K562 (cell line): Measurements from ENCODE around the gene LRRC25. TPM values are rescaled to one million over a fixed set of nuclear protein-coding genes. Genes with fewer than 3 reads are reported as not detected.

Source experiments
- ATF1 ChIP-seq, 2 experiments: fragments of 450-650 bp in 1 of 2; IDR thresholded peaks; 2 replicates each; pipeline ENCODE4 v1.6.1; 2016; ENCODE audit warnings: missing compliant biosample characterization in 1 of 2, missing genetic modification characterization in 1 of 2
- BCOR ChIP-seq: fragments of 450-650 bp; IDR thresholded peaks from 2 replicates; pipeline ENCODE4 v1.6.1; 2016
- BRF1 ChIP-seq: IDR thresholded peaks from 3 replicates; pipeline ENCODE4 v1.6.1; 2011; ENCODE audit warnings: borderline replicate concordance, mild to moderate bottlenecking; ENCODE audit not compliant: insufficient read length; ENCODE audit errors: extremely low read depth
- C11orf30 ChIP-seq: fragments of 450-650 bp; IDR thresholded peaks from 2 replicates; pipeline ENCODE4 v1.6.1; 2016; ENCODE audit warnings: low read depth, mild to moderate bottlenecking
- CBFA2T2 ChIP-seq: fragments of 450-650 bp; conservative IDR thresholded peaks from 2 replicates; pipeline ENCODE4 v1.6.1; 2017; ENCODE audit warnings: mild to moderate bottlenecking
- CTBP1 ChIP-seq: fragments of 450-650 bp; IDR thresholded peaks from 2 replicates; pipeline ENCODE4 v1.6.1; 2016; ENCODE audit warnings: borderline replicate concordance
- ETV5 ChIP-seq: sonication (generic); formaldehyde crosslinking; IDR thresholded peaks from 2 replicates; pipeline ENCODE4 v1.4.0; 2020; ENCODE audit warnings: low read depth, mild to moderate bottlenecking, missing genetic modification reagents
- EZH2 ChIP-seq: IDR thresholded peaks from 2 replicates; pipeline ENCODE4 v1.6.1; 2012; ENCODE audit warnings: low read depth, mild to moderate bottlenecking, inconsistent platforms, low read length, borderline replicate concordance
- MTA3 ChIP-seq: fragments of 450-650 bp; formaldehyde crosslinking; IDR thresholded peaks from 2 replicates; pipeline ENCODE4 v1.6.1; 2017; ENCODE audit warnings: mild to moderate bottlenecking, borderline replicate concordance
- NCOR1 ChIP-seq: fragments of 450-650 bp; IDR thresholded peaks from 2 replicates; pipeline ENCODE4 v1.6.1; 2016; ENCODE audit warnings: mild to moderate bottlenecking, moderate library complexity
- PCBP2 ChIP-seq: fragments of 200-400 bp; formaldehyde crosslinking; IDR thresholded peaks from 2 replicates; pipeline ENCODE4 v1.6.1; 2018; ENCODE audit warnings: low read length, low read depth, mild to moderate bottlenecking, moderate library complexity; ENCODE audit not compliant: poor library complexity, severe bottlenecking
- POLR2G ChIP-seq: fragments of 200-400 bp; formaldehyde crosslinking; IDR thresholded peaks from 2 replicates; pipeline ENCODE4 v1.6.1; 2017; ENCODE audit warnings: low read depth, mild to moderate bottlenecking, antibody characterized with exemption, low read length, moderate library complexity
- RFX7 ChIP-seq: fragments of 250-450 bp; sonication (Bioruptor Pico); IDR thresholded peaks from 2 replicates; pipeline ENCODE4 v1.5.1; 2021; ENCODE audit warnings: mild to moderate bottlenecking
- SAP30 ChIP-seq: fragments of 200-600 bp; sonication (generic); IDR thresholded peaks from 2 replicates; pipeline ENCODE4 v1.6.1; 2012; ENCODE audit warnings: borderline replicate concordance, low read depth, mild to moderate bottlenecking, moderate library complexity, low read length, control low read depth, inconsistent platforms; ENCODE audit not compliant: insufficient read depth, poor library complexity, severe bottlenecking
- SRSF3 ChIP-seq: fragments of 200-400 bp; formaldehyde crosslinking; IDR thresholded peaks from 2 replicates; pipeline ENCODE4 v1.6.1; 2016; ENCODE audit warnings: mild to moderate bottlenecking, low read length, moderate library complexity; ENCODE audit not compliant: insufficient read depth
- TCF7L2 ChIP-seq: fragments of 150-350 bp; IDR thresholded peaks from 2 replicates; pipeline ENCODE4 v1.6.1; 2016; ENCODE audit warnings: low read depth, mild to moderate bottlenecking, low read length, moderate library complexity
- XRCC4 ChIP-seq: IDR thresholded peaks from one replicate; pipeline ENCODE4 v1.6.1; 2011; ENCODE audit not compliant: insufficient read depth, insufficient read length; ENCODE audit errors: extremely low read depth
- ZNF133 ChIP-seq: fragments of 250-450 bp; sonication (Bioruptor Pico); IDR thresholded peaks from 2 replicates; pipeline ENCODE4 v1.4.0; 2020; ENCODE audit warnings: mild to moderate bottlenecking
- ZNF316 ChIP-seq: fragments of 450-650 bp; IDR thresholded peaks from 2 replicates; pipeline ENCODE4 v1.6.1; 2016
- ZNF561 ChIP-seq: fragments of 450-650 bp; formaldehyde crosslinking; conservative IDR thresholded peaks from 2 replicates; pipeline ENCODE4 v1.4.0; 2020; ENCODE audit warnings: mild to moderate bottlenecking, moderate library complexity
- polyA plus RNA-seq, 8 experiments: library from polyadenylated mRNA; depleted of rRNA in 4 of 8; stranded (reverse) in 5 of 8; unstranded in 3 of 8; fragments of >200 nt; fragmentation: Nextera tagmentation in 2 of 8; fragmentation: Illumina TruSeq in 1 of 8; extraction: Ambion mirVana in 2 of 8; extraction: Trizol in 1 of 8; gene quantifications; 2 replicates each; pipeline versions ENCODE4 v1.2.1 to v1.2.3, GENCODE V29; 2011 to 2014; ENCODE audit warnings: inconsistent platforms in 1 of 8, missing spikeins in 1 of 8
- total RNA-seq, 7 experiments: library from RNA; depleted of rRNA in 6 of 7; stranded (reverse); fragments of >200 nt in 6 of 7; fragmentation: Illumina TruSeq in 2 of 7; extraction: Trizol in 2 of 7; gene quantifications; 2 replicates each; pipeline versions ENCODE4 v1.2.1 to v1.2.3, GENCODE V29; 2011 to 2021; ENCODE audit warnings: low replicate concordance in 1 of 7
- TF ChIP-seq, protein P1 (sequence below): fragments of 250-450 bp; sonication (Bioruptor Pico); IDR thresholded peaks from 2 replicates; pipeline ENCODE4 v1.8.0; 2022; ENCODE audit warnings: inconsistent platforms, mild to moderate bottlenecking, moderate library complexity, borderline replicate concordance
- TF ChIP-seq, protein P2 (sequence below): fragments of 450-650 bp; conservative IDR thresholded peaks from 2 replicates; pipeline ENCODE4 v1.6.1; 2016; ENCODE audit warnings: missing genetic modification characterization, low read depth, mild to moderate bottlenecking, missing compliant biosample characterization, moderate library complexity
- TF ChIP-seq, protein P3 (sequence below), 2 experiments: fragments of 200-800 bp in 1 of 2; sonication (Bioruptor generic) in 1 of 2; sonication (generic) in 1 of 2; formaldehyde crosslinking in 1 of 2; IDR thresholded peaks in 1 of 2; conservative IDR thresholded peaks in 1 of 2; 2 replicates each; pipeline versions ENCODE4 v1.5.0 to v1.6.1; 2016 to 2020; ENCODE audit warnings: missing compliant biosample characterization in 1 of 2, missing genetic modification characterization in 1 of 2, missing genetic modification reagents in 1 of 2
- TF ChIP-seq, protein P4 (sequence below): fragments of 250-450 bp; sonication (Bioruptor Pico); IDR thresholded peaks from 2 replicates; pipeline ENCODE4 v1.5.0; 2021

The LRRC25 gene
- total and polyA plus RNA-seq, 9 of the 15 experiments (the other 6 are each of a cell fraction or from before 2014, with no cell fraction given): 0.07 to 0.36 (median 0.10) TPM; not detected in 3

DNA sequence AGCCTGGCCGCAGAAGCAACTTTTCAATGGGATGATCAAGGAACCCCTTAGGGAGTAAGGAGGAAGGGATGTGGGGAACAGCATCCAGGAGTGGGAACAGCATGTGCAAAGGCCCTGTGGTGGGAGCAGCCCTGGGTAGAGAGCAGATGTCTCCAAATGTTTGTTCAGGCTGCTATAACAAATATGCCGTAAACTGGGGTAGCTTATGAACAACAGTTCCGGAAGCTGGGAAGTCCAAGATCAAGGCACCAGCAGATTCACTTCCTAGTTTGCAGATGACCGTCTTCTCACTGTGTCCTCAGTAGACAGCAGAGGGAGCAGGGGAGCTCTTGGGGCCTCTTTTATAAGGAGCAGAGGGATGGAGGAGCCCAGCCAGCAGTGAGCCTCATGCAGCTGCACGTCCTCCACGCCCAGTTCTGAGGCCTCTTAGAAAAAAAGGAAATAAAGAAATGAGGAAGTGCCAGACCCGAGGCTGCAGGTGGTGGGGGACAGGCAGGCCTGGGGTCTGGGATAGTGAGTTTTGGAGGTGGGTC is 4.2 kb upstream of the LRRC25 start (continued):
- TF ChIP-seq CBFA2T2 (peak; percentile 16; the same call in 1 of the 2 replicates), PCBP2 (no peak), C11orf30 (no peak), NCOR1 (no peak), EZH2 (no peak), POLR2G (no peak), CTBP1 (peak; percentile 72; the same call in 1 of the 2 replicates), ZNF316 (no peak), MTA3 (0 out of 2 replicates have a peak, but pooled peaks have one; percentile 56), TCF7L2 (no peak), ETV5 (no peak; the same call in 1 of the 2 replicates), BCOR (peak; percentile 97), SRSF3 (no peak), BRF1 (no peak), ZNF561 (CRISPR knock-in tag) (no peak), ZNF133 (CRISPR knock-in tag) (no peak), SAP30 (no peak), XRCC4 (no peak), ATF1 (CRISPR knock-in tag; IDR thresholded peaks at IDR 0.05) (no peak), ATF1 (tag; IDR thresholded peaks at IDR 0.05) (no peak), RFX7 (CRISPR knock-in tag) (no peak)
- TF ChIP-seq, protein P1, sequence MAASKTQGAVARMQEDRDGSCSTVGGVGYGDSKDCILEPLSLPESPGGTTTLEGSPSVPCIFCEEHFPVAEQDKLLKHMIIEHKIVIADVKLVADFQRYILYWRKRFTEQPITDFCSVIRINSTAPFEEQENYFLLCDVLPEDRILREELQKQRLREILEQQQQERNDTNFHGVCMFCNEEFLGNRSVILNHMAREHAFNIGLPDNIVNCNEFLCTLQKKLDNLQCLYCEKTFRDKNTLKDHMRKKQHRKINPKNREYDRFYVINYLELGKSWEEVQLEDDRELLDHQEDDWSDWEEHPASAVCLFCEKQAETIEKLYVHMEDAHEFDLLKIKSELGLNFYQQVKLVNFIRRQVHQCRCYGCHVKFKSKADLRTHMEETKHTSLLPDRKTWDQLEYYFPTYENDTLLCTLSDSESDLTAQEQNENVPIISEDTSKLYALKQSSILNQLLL (CRISPR knock-in tag): no peak
- TF ChIP-seq, protein P2, sequence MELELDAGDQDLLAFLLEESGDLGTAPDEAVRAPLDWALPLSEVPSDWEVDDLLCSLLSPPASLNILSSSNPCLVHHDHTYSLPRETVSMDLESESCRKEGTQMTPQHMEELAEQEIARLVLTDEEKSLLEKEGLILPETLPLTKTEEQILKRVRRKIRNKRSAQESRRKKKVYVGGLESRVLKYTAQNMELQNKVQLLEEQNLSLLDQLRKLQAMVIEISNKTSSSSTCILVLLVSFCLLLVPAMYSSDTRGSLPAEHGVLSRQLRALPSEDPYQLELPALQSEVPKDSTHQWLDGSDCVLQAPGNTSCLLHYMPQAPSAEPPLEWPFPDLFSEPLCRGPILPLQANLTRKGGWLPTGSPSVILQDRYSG (tag): no peak
- TF ChIP-seq, protein P3, sequence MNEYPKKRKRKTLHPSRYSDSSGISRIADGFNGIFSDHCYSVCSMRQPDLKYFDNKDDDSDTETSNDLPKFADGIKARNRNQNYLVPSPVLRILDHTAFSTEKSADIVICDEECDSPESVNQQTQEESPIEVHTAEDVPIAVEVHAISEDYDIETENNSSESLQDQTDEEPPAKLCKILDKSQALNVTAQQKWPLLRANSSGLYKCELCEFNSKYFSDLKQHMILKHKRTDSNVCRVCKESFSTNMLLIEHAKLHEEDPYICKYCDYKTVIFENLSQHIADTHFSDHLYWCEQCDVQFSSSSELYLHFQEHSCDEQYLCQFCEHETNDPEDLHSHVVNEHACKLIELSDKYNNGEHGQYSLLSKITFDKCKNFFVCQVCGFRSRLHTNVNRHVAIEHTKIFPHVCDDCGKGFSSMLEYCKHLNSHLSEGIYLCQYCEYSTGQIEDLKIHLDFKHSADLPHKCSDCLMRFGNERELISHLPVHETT (CRISPR knock-in tag; conservative IDR thresholded peaks at IDR 0.05 in 1 of 2, IDR thresholded peaks at IDR 0.05 in 1 of 2): peak in 1 of 2 experiments; percentile 56; a peak in 1 of 4 replicates
- TF ChIP-seq, protein P4, sequence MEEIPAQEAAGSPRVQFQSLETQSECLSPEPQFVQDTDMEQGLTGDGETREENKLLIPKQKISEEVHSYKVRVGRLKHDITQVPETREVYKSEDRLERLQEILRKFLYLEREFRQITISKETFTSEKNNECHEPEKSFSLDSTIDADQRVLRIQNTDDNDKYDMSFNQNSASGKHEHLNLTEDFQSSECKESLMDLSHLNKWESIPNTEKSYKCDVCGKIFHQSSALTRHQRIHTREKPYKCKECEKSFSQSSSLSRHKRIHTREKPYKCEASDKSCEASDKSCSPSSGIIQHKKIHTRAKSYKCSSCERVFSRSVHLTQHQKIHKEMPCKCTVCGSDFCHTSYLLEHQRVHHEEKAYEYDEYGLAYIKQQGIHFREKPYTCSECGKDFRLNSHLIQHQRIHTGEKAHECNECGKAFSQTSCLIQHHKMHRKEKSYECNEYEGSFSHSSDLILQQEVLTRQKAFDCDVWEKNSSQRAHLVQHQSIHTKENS (CRISPR knock-in tag): no peak
